A549 (cell line): ENCODE data around the gene TMEM247. TPM values are rescaled to one million over a fixed set of nuclear protein-coding genes. Genes with fewer than 3 reads are reported as not detected.

Source experiments
- ATAC-seq, 2 experiments: fragments of 200-7000 bp in 1 of 2; fragments of >200 bp in 1 of 2; cut with Nextera tagmentation in 1 of 2; cut with Tn5 transposase in 1 of 2; 3 replicates each; pipeline versions ENCODE4 v1.8.0 to v1.9.1; 2018 to 2020; ENCODE audit warnings: mild to moderate bottlenecking in 1 of 2, moderate library complexity in 1 of 2
- CTCF ChIA-PET: fragments of 300-600 bp; sonication (Branson Sonifier 250); formaldehyde crosslinking; extraction: SDS; loops from one replicate; lab custom pipeline; 2021; ENCODE audit warnings: antibody characterized with exemption, inconsistent platforms; lab: Yijun Ruan, JAX
- POLR2A ChIA-PET: fragments of 350-600 bp; formaldehyde crosslinking; extraction: SDS; loops from one replicate; lab custom pipeline; 2021; ENCODE audit warnings: antibody characterized with exemption, inconsistent platforms; lab: Yijun Ruan, JAX
- DNase-seq, 2 experiments: peaks; one replicate each; pipeline versions ENCODE4 v3.0.0 to v3.0.0-alpha.2; 2011 to 2016; ENCODE audit warnings: low read depth in 1 of 2, low spot score in 1 of 2
- FAIRE-seq: peaks from 2 replicates; lab custom pipeline; 2011; peaks lifted over from hg19 to GRCh38; lab: Jason Lieb, UNC
- H3K27ac ChIP-seq, 2 experiments: fragments of >200 bp; sonication (Bioruptor Twin); formaldehyde crosslinking; 3 replicates each; pipeline ENCODE4 v1.5.1; 2016 to 2017
- H3K4me1 ChIP-seq: fragments of >200 bp; sonication (Bioruptor Twin); formaldehyde crosslinking; 3 replicates; pipeline ENCODE4 v1.6.1; 2016
- H3K4me2 ChIP-seq: fragments of >200 bp; sonication (Bioruptor Twin); formaldehyde crosslinking; 3 replicates; pipeline ENCODE4 v1.6.1; 2016
- H3K4me3 ChIP-seq: fragments of >200 bp; sonication (Bioruptor Twin); formaldehyde crosslinking; 3 replicates; pipeline ENCODE4 v1.5.1; 2016
- H3K9me3 ChIP-seq: fragments of >200 bp; sonication (Bioruptor Twin); formaldehyde crosslinking; 3 replicates; pipeline ENCODE4 v1.6.1; 2016
- CBX2 ChIP-seq: fragments of 200-600 bp; sonication (generic); IDR thresholded peaks from 2 replicates; pipeline ENCODE4 v1.6.1; 2016; ENCODE audit warnings: low read depth, mild to moderate bottlenecking, borderline replicate concordance
- EHF ChIP-seq: fragments of 250-450 bp; sonication (Bioruptor Pico); IDR thresholded peaks from 2 replicates; pipeline ENCODE4 v1.5.0; 2020; ENCODE audit warnings: mild to moderate bottlenecking
- EP300 ChIP-seq, 2 experiments: fragments of >200 bp; sonication (Bioruptor Twin); formaldehyde crosslinking; IDR thresholded peaks; 2 replicates in 1 of 2; 3 replicates in 1 of 2; pipeline ENCODE4 v1.6.1; 2016 to 2017
- ESRRA ChIP-seq: fragments of 150-350 bp; IDR thresholded peaks from 2 replicates; pipeline ENCODE4 v1.6.1; 2014; ENCODE audit warnings: mild to moderate bottlenecking, low read length, borderline replicate concordance
- FOSB ChIP-seq: fragments of 250-450 bp; sonication (Bioruptor Pico); IDR thresholded peaks from 2 replicates; pipeline ENCODE4 v1.5.0; 2020; ENCODE audit warnings: mild to moderate bottlenecking, moderate library complexity
- HDAC2 ChIP-seq: fragments of 200-600 bp; sonication (generic); IDR thresholded peaks from 2 replicates; pipeline ENCODE4 v1.6.1; 2016
- HEYL ChIP-seq: fragments of 250-450 bp; sonication (Bioruptor Pico); IDR thresholded peaks from 2 replicates; pipeline ENCODE4 v1.8.0; 2021; ENCODE audit warnings: mild to moderate bottlenecking, moderate library complexity
- HOXB5 ChIP-seq: fragments of 250-450 bp; sonication (Bioruptor Pico); IDR thresholded peaks from 2 replicates; pipeline ENCODE4 v1.5.0; 2020; ENCODE audit warnings: mild to moderate bottlenecking, moderate library complexity
- JUN ChIP-seq, 2 experiments: fragments of >200 bp; sonication (Bioruptor Twin); formaldehyde crosslinking; IDR thresholded peaks; 2 replicates in 1 of 2; 3 replicates in 1 of 2; pipeline ENCODE4 v1.6.1; 2016 to 2017
- KDM5A ChIP-seq: fragments of 200-600 bp; sonication (generic); IDR thresholded peaks from 2 replicates; pipeline ENCODE4 v1.6.1; 2016; ENCODE audit warnings: antibody characterized with exemption, mild to moderate bottlenecking
- MYC ChIP-seq: IDR thresholded peaks from 2 replicates; pipeline ENCODE4 v1.6.1; 2012; ENCODE audit warnings: mild to moderate bottlenecking, inconsistent platforms, low read length, improper control_type of control experiment, borderline replicate concordance
- NPAS2 ChIP-seq: fragments of 250-450 bp; sonication (Bioruptor Pico); IDR thresholded peaks from 2 replicates; pipeline ENCODE4 v1.8.0; 2022; ENCODE audit warnings: mild to moderate bottlenecking, moderate library complexity, borderline replicate concordance
- POLR2A ChIP-seq: IDR thresholded peaks from 2 replicates; pipeline ENCODE4 v1.6.1; 2012; ENCODE audit warnings: mild to moderate bottlenecking, low read length
- POLR2AphosphoS2 ChIP-seq: conservative IDR thresholded peaks from 2 replicates; pipeline ENCODE4 v1.6.1; 2012; ENCODE audit warnings: low read length, improper control_type of control experiment, inconsistent platforms
- RARB ChIP-seq: fragments of 250-450 bp; sonication (Bioruptor Pico); IDR thresholded peaks from 2 replicates; pipeline ENCODE4 v1.8.0; 2021; ENCODE audit warnings: mild to moderate bottlenecking, moderate library complexity
- RFX5 ChIP-seq: fragments of 450-650 bp; IDR thresholded peaks from 2 replicates; pipeline ENCODE4 v1.7.1; 2014; ENCODE audit warnings: antibody characterized with exemption, mild to moderate bottlenecking, moderate library complexity
- TFCP2L1 ChIP-seq: fragments of 250-450 bp; sonication (Bioruptor Pico); IDR thresholded peaks from 2 replicates; pipeline ENCODE4 v1.5.0; 2021; ENCODE audit warnings: mild to moderate bottlenecking
- TP53 ChIP-seq: fragments of 250-450 bp; sonication (Bioruptor Pico); IDR thresholded peaks from 2 replicates; pipeline ENCODE4 v1.5.0; 2021; ENCODE audit warnings: mild to moderate bottlenecking, moderate library complexity
- ZFP36 ChIP-seq: fragments of 450-650 bp; IDR thresholded peaks from 2 replicates; pipeline ENCODE4 v1.6.1; 2014; ENCODE audit warnings: borderline replicate concordance; ENCODE audit not compliant: partially characterized antibody
- ZNF302 ChIP-seq: fragments of 250-450 bp; sonication (Bioruptor Pico); IDR thresholded peaks from 2 replicates; pipeline ENCODE4 v1.9.0; 2021; ENCODE audit warnings: inconsistent platforms, mild to moderate bottlenecking, moderate library complexity
- WGBS: methylation state at CpG from one replicate; pipeline ENCODE4 v1.1.6; 2017; ENCODE audit errors: missing lambda C conversion rate; 5-methylcytosine and 5-hydroxymethylcytosine counted together
- polyA plus RNA-seq, 4 experiments: library from polyadenylated mRNA; depleted of rRNA in 3 of 4; stranded (reverse); fragments of >200 nt; fragmentation: RNase III in 1 of 4; extraction: RNeasy Plus Mini Kit Qiagen cat#74134 plus additional on column Dnase treatment in 1 of 4; gene quantifications; 2 replicates in 3 of 4; 3 replicates in 1 of 4; pipeline ENCODE4 v1.2.3, GENCODE V29; 2011 to 2017
- TF ChIP-seq, protein P1 (sequence below): fragments of 450-650 bp; IDR thresholded peaks from 2 replicates; pipeline ENCODE4 v1.6.1; 2014; ENCODE audit warnings: antibody characterized with exemption
- TF ChIP-seq, protein P2 (sequence below): IDR thresholded peaks from 2 replicates; pipeline ENCODE4 v1.6.1; 2012
- TF ChIP-seq, protein P3 (sequence below): fragments of 250-450 bp; sonication (Bioruptor Pico); IDR thresholded peaks from 2 replicates; pipeline ENCODE4 v1.5.0; 2021; ENCODE audit warnings: mild to moderate bottlenecking, moderate library complexity, borderline replicate concordance
- TF ChIP-seq, protein P4 (sequence below): fragments of 200-600 bp; sonication (generic); IDR thresholded peaks from 2 replicates; pipeline ENCODE4 v1.6.1; 2016; ENCODE audit warnings: antibody characterized with exemption, mild to moderate bottlenecking, moderate library complexity

Gene TMEM247
- polyA plus RNA-seq, 2 of the 4 experiments (the other 2 are of a cell fraction): not detected

DNA sequence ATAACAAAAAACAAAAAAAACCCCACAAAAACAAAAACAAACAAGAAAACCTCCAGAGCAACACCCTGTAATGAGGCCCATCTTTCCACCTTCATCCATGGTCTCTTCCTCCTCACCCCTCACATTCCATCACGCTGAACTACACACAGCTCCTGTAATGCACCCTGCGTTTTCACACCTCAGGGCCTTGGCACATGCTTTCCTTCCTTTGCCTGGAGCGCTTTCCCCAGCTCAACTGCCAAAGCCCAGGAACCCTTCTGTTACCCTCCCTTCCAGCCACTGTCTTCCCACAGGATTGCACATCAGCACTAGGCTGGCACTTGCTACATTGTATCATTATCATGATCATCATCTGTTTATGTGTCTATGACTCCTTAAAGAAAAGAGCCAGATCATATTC is 29.4 kb downstream of the TMEM247 start (continued):
- TF ChIP-seq, protein P1, sequence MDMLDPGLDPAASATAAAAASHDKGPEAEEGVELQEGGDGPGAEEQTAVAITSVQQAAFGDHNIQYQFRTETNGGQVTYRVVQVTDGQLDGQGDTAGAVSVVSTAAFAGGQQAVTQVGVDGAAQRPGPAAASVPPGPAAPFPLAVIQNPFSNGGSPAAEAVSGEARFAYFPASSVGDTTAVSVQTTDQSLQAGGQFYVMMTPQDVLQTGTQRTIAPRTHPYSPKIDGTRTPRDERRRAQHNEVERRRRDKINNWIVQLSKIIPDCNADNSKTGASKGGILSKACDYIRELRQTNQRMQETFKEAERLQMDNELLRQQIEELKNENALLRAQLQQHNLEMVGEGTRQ: no peak
- TF ChIP-seq, protein P2, sequence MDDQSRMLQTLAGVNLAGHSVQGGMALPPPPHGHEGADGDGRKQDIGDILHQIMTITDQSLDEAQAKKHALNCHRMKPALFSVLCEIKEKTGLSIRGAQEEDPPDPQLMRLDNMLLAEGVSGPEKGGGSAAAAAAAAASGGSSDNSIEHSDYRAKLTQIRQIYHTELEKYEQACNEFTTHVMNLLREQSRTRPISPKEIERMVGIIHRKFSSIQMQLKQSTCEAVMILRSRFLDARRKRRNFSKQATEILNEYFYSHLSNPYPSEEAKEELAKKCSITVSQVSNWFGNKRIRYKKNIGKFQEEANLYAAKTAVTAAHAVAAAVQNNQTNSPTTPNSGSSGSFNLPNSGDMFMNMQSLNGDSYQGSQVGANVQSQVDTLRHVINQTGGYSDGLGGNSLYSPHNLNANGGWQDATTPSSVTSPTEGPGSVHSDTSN: no peak
- no peak for TF ChIP-seq TP53 (CRISPR knock-in tag)
- TF ChIP-seq ZNF302 (CRISPR knock-in tag): no peak

DNA sequence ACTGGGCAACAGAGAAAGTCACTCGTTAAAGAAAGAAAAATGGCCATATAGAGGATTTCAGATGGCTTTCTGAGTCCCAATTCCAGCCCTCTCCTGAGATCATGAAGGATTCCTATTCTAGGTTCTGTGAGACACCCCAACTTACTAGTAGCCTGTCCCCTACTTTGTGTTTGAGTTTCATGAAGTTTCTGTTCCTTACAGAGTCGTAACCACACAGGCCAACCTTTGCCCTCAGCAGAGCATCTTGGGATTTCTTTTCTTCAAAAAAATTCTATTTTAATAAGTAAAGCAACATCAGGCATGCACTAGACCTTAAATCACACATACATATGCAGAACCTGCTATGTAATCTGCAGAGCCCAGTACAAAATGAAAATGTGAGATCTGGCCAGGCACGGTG is 30.4 kb downstream of the TMEM247 start:
- POLR2A ChIA-PET: no interaction called here
- TF ChIP-seq, protein P3, sequence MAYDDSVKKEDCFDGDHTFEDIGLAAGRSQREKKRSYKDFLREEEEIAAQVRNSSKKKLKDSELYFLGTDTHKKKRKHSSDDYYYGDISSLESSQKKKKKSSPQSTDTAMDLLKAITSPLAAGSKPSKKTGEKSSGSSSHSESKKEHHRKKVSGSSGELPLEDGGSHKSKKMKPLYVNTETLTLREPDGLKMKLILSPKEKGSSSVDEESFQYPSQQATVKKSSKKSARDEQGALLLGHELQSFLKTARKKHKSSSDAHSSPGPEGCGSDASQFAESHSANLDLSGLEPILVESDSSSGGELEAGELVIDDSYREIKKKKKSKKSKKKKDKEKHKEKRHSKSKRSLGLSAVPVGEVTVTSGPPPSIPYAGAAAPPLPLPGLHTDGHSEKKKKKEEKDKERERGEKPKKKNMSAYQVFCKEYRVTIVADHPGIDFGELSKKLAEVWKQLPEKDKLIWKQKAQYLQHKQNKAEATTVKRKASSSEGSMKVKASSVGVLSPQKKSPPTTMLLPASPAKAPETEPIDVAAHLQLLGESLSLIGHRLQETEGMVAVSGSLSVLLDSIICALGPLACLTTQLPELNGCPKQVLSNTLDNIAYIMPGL (CRISPR knock-in tag): no peak
- TF ChIP-seq RFX5: no peak
- no peak for TF ChIP-seq MYC
- no peak for TF ChIP-seq NPAS2 (CRISPR knock-in tag)
- TF ChIP-seq HOXB5 (CRISPR knock-in tag): no peak
- TF ChIP-seq HDAC2: no peak
- no peak for TF ChIP-seq TFCP2L1 (CRISPR knock-in tag)
- TF ChIP-seq, protein P4, sequence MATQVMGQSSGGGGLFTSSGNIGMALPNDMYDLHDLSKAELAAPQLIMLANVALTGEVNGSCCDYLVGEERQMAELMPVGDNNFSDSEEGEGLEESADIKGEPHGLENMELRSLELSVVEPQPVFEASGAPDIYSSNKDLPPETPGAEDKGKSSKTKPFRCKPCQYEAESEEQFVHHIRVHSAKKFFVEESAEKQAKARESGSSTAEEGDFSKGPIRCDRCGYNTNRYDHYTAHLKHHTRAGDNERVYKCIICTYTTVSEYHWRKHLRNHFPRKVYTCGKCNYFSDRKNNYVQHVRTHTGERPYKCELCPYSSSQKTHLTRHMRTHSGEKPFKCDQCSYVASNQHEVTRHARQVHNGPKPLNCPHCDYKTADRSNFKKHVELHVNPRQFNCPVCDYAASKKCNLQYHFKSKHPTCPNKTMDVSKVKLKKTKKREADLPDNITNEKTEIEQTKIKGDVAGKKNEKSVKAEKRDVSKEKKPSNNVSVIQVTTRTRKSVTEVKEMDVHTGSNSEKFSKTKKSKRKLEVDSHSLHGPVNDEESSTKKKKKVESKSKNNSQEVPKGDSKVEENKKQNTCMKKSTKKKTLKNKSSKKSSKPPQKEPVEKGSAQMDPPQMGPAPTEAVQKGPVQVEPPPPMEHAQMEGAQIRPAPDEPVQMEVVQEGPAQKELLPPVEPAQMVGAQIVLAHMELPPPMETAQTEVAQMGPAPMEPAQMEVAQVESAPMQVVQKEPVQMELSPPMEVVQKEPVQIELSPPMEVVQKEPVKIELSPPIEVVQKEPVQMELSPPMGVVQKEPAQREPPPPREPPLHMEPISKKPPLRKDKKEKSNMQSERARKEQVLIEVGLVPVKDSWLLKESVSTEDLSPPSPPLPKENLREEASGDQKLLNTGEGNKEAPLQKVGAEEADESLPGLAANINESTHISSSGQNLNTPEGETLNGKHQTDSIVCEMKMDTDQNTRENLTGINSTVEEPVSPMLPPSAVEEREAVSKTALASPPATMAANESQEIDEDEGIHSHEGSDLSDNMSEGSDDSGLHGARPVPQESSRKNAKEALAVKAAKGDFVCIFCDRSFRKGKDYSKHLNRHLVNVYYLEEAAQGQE: no peak
- no peak for TF ChIP-seq RARB (CRISPR knock-in tag)
- TF ChIP-seq EP300 (IDR thresholded peaks at IDR 0.05): no peak
- no peak for TF ChIP-seq FOSB (CRISPR knock-in tag)
- no peak for TF ChIP-seq ZFP36
- no peak for TF ChIP-seq POLR2AphosphoS2
- no peak for TF ChIP-seq POLR2A
- TF ChIP-seq JUN (IDR thresholded peaks at IDR 0.05): no peak
- no peak for TF ChIP-seq EHF (CRISPR knock-in tag)
- TF ChIP-seq ESRRA: no peak
- no peak for TF ChIP-seq HEYL
- no peak for TF ChIP-seq KDM5A
- TF ChIP-seq CBX2: no peak
- no peak overlapping the region for H3K4me2 ChIP-seq
- no peak overlapping the region for H3K4me3 ChIP-seq
- FAIRE-seq (no peak), ATAC-seq (no peak), DNase-seq (no peak)
- 80% methylated on average over 3 of the region's 3 CpGs for WGBS
- H3K4me1 ChIP-seq: no peaks in the 10 kb centered on the region
- peaks cover 9% of the 10 kb centered on the region; the same call in 1 of the 3 replicates for H3K9me3 ChIP-seq
- CTCF ChIA-PET: no interaction called here
- H3K27ac ChIP-seq: no peak overlapping the region
